ENCODE measurements around the gene CXorf58.

Gene CXorf58

GRCh38 chrX:23901805-23902204 lies 6.0 kb upstream of the CXorf58 start:
- peak; percentile 45 to 54 for DNase-seq

GRCh38 chrX:23902419-23902818 lies 5.4 kb upstream of the CXorf58 start:
- peak in 1 of 2 donors; percentile 52 for DNase-seq

GRCh38 chrX:23904096-23904495 lies 3.7 kb upstream of the CXorf58 start:
- DNase-seq: no peak

- DNase-seq: no peak
Observed at GRCh38 chrX:23907111-23907497, 702 bp upstream of the CXorf58 start.

GRCh38 chrX:23908219-23909004 lies 606 bp downstream of the CXorf58 start:
- DNase-seq: no peak

- no peak for DNase-seq
Observed at GRCh38 chrX:23911126-23911835, 3.5 kb downstream of the CXorf58 start.

- DNase-seq: no peak
Observed at GRCh38 chrX:23919148-23919547, 11.3 kb downstream of the CXorf58 start.

- no peak for DNase-seq
Observed at GRCh38 chrX:23919706-23920320, 12.0 kb downstream of the CXorf58 start.

- no peak for DNase-seq
Observed at GRCh38 chrX:23926015-23926414, 18.2 kb downstream of the CXorf58 start.

- DNase-seq: peak in 1 of 2 donors; percentile 32
Observed at GRCh38 chrX:23930894-23931604, 23.2 kb downstream of the CXorf58 start.

GRCh38 chrX:23932046-23932445 lies 24.2 kb downstream of the CXorf58 start:
- no peak for DNase-seq

- no peak for DNase-seq
Observed at GRCh38 chrX:23935106-23935505, 27.3 kb downstream of the CXorf58 start.

- DNase-seq: no peak
Observed at GRCh38 chrX:23936180-23936579, 28.4 kb downstream of the CXorf58 start.

- DNase-seq: no peak
Observed at GRCh38 chrX:23937100-23937499, 29.3 kb downstream of the CXorf58 start.

GRCh38 chrX:23938690-23939089 lies 30.9 kb downstream of the CXorf58 start:
- DNase-seq: no peak

GRCh38 chrX:23939203-23939602 lies 31.4 kb downstream of the CXorf58 start:
- no peak for DNase-seq

GRCh38 chrX:23944234-23944633 lies 36.4 kb downstream of the CXorf58 start:
- DNase-seq: no peak

GRCh38 chrX:23945206-23945605 lies 37.4 kb downstream of the CXorf58 start:
- no peak for DNase-seq

GRCh38 chrX:23952391-23952790 lies 44.6 kb downstream of the CXorf58 start:
- no peak for DNase-seq

GRCh38 chrX:23952984-23953907 lies 45.4 kb downstream of the CXorf58 start:
- DNase-seq: peak; percentile 18 to 41

- peak in 1 of 2 donors; percentile 27 for DNase-seq
Observed at GRCh38 chrX:23953908-23954269, 46.1 kb downstream of the CXorf58 start.

- DNase-seq: no peak
Observed at GRCh38 chrX:23954396-23954795, 46.6 kb downstream of the CXorf58 start.
